Measurements from ENCODE around the gene MPZL1.

Gene MPZL1

GRCh38 chr1:167695756-167696561 is 25.8 kb upstream of the MPZL1 start:
- no peak for DNase-seq

GRCh38 chr1:167697667-167698141 is 24.1 kb upstream of the MPZL1 start:
- DNase-seq: no peak

- no peak for DNase-seq
Observed at GRCh38 chr1:167698313-167698712, 23.5 kb upstream of the MPZL1 start.

- no peak for DNase-seq
Observed at GRCh38 chr1:167701510-167701909, 20.3 kb upstream of the MPZL1 start.

- DNase-seq: no peak
Observed at GRCh38 chr1:167703557-167703956, 18.2 kb upstream of the MPZL1 start.

- no peak for DNase-seq
Observed at GRCh38 chr1:167704715-167705114, 17.1 kb upstream of the MPZL1 start.

GRCh38 chr1:167705250-167705649 is 16.5 kb upstream of the MPZL1 start:
- DNase-seq: no peak

GRCh38 chr1:167706363-167706762 is 15.4 kb upstream of the MPZL1 start:
- no peak for DNase-seq

- DNase-seq: no peak
Observed at GRCh38 chr1:167706931-167707877, 14.6 kb upstream of the MPZL1 start.

- no peak for DNase-seq
Observed at GRCh38 chr1:167707942-167708341, 13.8 kb upstream of the MPZL1 start.

- peak; percentile 57 for DNase-seq
Observed at GRCh38 chr1:167708940-167709389, 12.8 kb upstream of the MPZL1 start.

GRCh38 chr1:167710836-167711235 is 10.9 kb upstream of the MPZL1 start:
- DNase-seq: no peak

GRCh38 chr1:167711797-167712196 is 10.0 kb upstream of the MPZL1 start:
- DNase-seq: no peak

GRCh38 chr1:167713330-167714081 is 8.3 kb upstream of the MPZL1 start:
- peak; percentile 78 for DNase-seq

- no peak for DNase-seq
Observed at GRCh38 chr1:167714098-167714438, 7.7 kb upstream of the MPZL1 start.

- peak; percentile 97 for DNase-seq
Observed at GRCh38 chr1:167714439-167715156, 7.2 kb upstream of the MPZL1 start.

- DNase-seq: peak; percentile 97
Observed at GRCh38 chr1:167715157-167715999, 6.4 kb upstream of the MPZL1 start.

GRCh38 chr1:167716000-167716271 is 5.8 kb upstream of the MPZL1 start:
- peak; percentile 76 for DNase-seq

- no peak for DNase-seq
Observed at GRCh38 chr1:167717351-167717750, 4.4 kb upstream of the MPZL1 start.

- DNase-seq: no peak
Observed at GRCh38 chr1:167718914-167719691, 2.7 kb upstream of the MPZL1 start.

Measured in NCI-H526 treated with DMSO at 0.1 percent for 48 hours (cell line).